Measurements from ENCODE around the gene CPSF7. TPM values are rescaled to one million over a fixed set of nuclear protein-coding genes. Genes with fewer than 3 reads are reported as not detected.

CPSF7 gene
- total RNA-seq, 1 donor: 33.2 TPM

GRCh38 chr11:61454520-61454919, 24.7 kb upstream of the CPSF7 start:
- no peak overlapping the region for H3K4me3 ChIP-seq (ENCODE audit: low read depth, low read length)
- no peak for TF ChIP-seq CTCF (IDR thresholded peaks at IDR 0.05; ENCODE audit: insufficient read depth, low read depth, low read length)
- no peak for DNase-seq (ENCODE audit: low read depth)

- no peak overlapping the region for H3K4me3 ChIP-seq (ENCODE audit: low read depth, low read length)
- DNase-seq (ENCODE audit: low read depth): no peak
- TF ChIP-seq CTCF (IDR thresholded peaks at IDR 0.05; ENCODE audit: insufficient read depth, low read depth, low read length): no peak
Observed at GRCh38 chr11:61453695-61454094, 23.9 kb upstream of the CPSF7 start.

- TF ChIP-seq CTCF (IDR thresholded peaks at IDR 0.05; ENCODE audit: insufficient read depth, low read depth, low read length): no peak
- no peak overlapping the region for H3K4me3 ChIP-seq (ENCODE audit: low read depth, low read length)
- no peak for DNase-seq (ENCODE audit: low read depth)
Observed at GRCh38 chr11:61452825-61453224, 23.1 kb upstream of the CPSF7 start.

GRCh38 chr11:61448552-61448927, 18.8 kb upstream of the CPSF7 start:
- no peak overlapping the region for H3K4me3 ChIP-seq (ENCODE audit: low read depth, low read length)
- no peak for TF ChIP-seq CTCF (IDR thresholded peaks at IDR 0.05; ENCODE audit: insufficient read depth, low read depth, low read length)
- DNase-seq (ENCODE audit: low read depth): no peak

- no peak for DNase-seq (ENCODE audit: low read depth)
Observed at GRCh38 chr11:61447601-61448551, 18.1 kb upstream of the CPSF7 start.

GRCh38 chr11:61446211-61446651, 16.5 kb upstream of the CPSF7 start:
- no peak overlapping the region for H3K4me3 ChIP-seq (ENCODE audit: low read depth, low read length)
- peak; percentile 93 for DNase-seq (ENCODE audit: low read depth)
- peak; percentile 92 for TF ChIP-seq CTCF (IDR thresholded peaks at IDR 0.05; ENCODE audit: insufficient read depth, low read depth, low read length)

More at GRCh38 chr11:61447601-61448551, 18.1 kb upstream of the CPSF7 start:
- no peak for TF ChIP-seq CTCF (IDR thresholded peaks at IDR 0.05; ENCODE audit: insufficient read depth, low read depth, low read length)
- no peak overlapping the region for H3K4me3 ChIP-seq (ENCODE audit: low read depth, low read length)
